Karpas-422 (cell line): ENCODE results near the gene GPD1. TPM values are rescaled to one million over a fixed set of nuclear protein-coding genes. Genes with fewer than 3 reads are reported as not detected.

Source experiments
- DNase-seq: peaks from one replicate; pipeline ENCODE4 v3.0.0-alpha.2; 2015
- H2AFZ ChIP-seq: fragments of 200-600 bp; sonication (generic); 2 replicates; pipeline ENCODE4 v1.6.1; 2014; ENCODE audit warnings: antibody characterized with exemption, low read length, mixed read lengths
- H3K27ac ChIP-seq: fragments of 200-600 bp; sonication (generic); 2 replicates; pipeline ENCODE4 v1.5.1; 2014; ENCODE audit warnings: mild to moderate bottlenecking, low read length, moderate library complexity
- H3K27me3 ChIP-seq: fragments of 200-600 bp; sonication (generic); 2 replicates; pipeline ENCODE4 v1.6.1; 2014; ENCODE audit warnings: low read length, mixed read lengths
- H3K36me3 ChIP-seq: fragments of 200-600 bp; sonication (generic); 2 replicates; pipeline ENCODE4 v1.6.1; 2014; ENCODE audit warnings: low read length, mixed read lengths; ENCODE audit not compliant: insufficient read depth
- H3K4me1 ChIP-seq: fragments of 200-600 bp; sonication (generic); 2 replicates; pipeline ENCODE4 v1.6.1; 2014; ENCODE audit warnings: mild to moderate bottlenecking, low read length, mixed read lengths
- H3K4me2 ChIP-seq: fragments of 200-600 bp; sonication (generic); 2 replicates; pipeline ENCODE4 v1.6.1; 2014; ENCODE audit warnings: low read length, low read depth, mild to moderate bottlenecking; ENCODE audit not compliant: poor library complexity, severe bottlenecking
- H3K4me3 ChIP-seq: fragments of 200-600 bp; sonication (generic); 2 replicates; pipeline ENCODE4 v1.5.1; 2014; ENCODE audit warnings: mild to moderate bottlenecking, antibody characterized with exemption, low read length, mixed read lengths
- H3K79me2 ChIP-seq: fragments of 200-600 bp; sonication (generic); 2 replicates; pipeline ENCODE4 v1.6.1; 2014; ENCODE audit warnings: mild to moderate bottlenecking, low read length, mixed read lengths
- H3K9ac ChIP-seq: fragments of 200-600 bp; sonication (generic); 2 replicates; pipeline ENCODE4 v1.6.0; 2014; ENCODE audit warnings: low read length
- H3K9me2 ChIP-seq: fragments of 200-600 bp; sonication (generic), shearing (Covaris generic); replicated peaks from 2 replicates; pipeline ENCODE4 v1.6.0; 2014; ENCODE audit warnings: mild to moderate bottlenecking, low read length, moderate library complexity; ENCODE audit not compliant: insufficient read depth
- H3K9me3 ChIP-seq: fragments of 300-700, 200-600 bp; sonication (generic); 2 replicates; pipeline ENCODE4 v1.6.1; 2014; ENCODE audit warnings: low read length, mixed read lengths
- H4K20me1 ChIP-seq: fragments of 200-600 bp; sonication (generic); 2 replicates; pipeline ENCODE4 v1.6.1; 2014; ENCODE audit warnings: mild to moderate bottlenecking, antibody characterized with exemption, low read length, low read depth; ENCODE audit not compliant: insufficient read depth
- total RNA-seq: library from RNA; depleted of rRNA; stranded (reverse); fragments of >200 nt; shearing (Covaris generic); gene quantifications from 2 replicates; pipeline ENCODE4 v1.2.3, GENCODE V29; 2014; ENCODE audit warnings: low replicate concordance

GPD1 gene
- total RNA-seq, 1 experiment from 2014 or later: 1.0 TPM

DNA sequence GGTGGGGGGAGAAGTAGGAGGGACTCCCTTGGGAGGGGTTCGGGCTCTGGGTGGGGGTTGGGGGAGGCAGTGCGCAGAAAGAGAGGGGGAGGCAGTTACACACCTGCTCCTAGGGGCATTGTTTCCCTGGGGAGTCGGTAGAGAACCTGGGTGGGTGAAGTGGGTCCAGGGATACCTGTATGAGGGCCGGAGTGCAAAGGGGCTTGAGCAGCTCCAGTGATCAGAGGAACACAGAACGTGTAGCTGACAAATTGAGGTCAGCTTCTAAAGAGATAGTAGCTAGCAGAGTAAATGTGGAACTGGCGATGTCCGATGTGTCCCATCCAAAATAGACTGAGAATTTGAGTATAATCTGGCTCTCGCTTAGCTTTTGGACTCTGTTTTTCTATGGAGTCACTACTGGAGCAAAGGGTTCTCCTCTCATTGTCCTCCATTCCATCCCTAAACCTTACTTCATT lies 18.2 kb upstream of the GPD1 start:
- H2AFZ ChIP-seq: no peak overlapping the region
- H3K9me3 ChIP-seq: no peaks in the 10 kb centered on the region
- H3K27me3 ChIP-seq: no peaks in the 10 kb centered on the region
- DNase-seq: no peak
- H3K79me2 ChIP-seq: peaks cover 46% of the 10 kb centered on the region
- H3K4me2 ChIP-seq: peak overlapping the region; percentile 79
- H3K9ac ChIP-seq: peak overlapping the region; percentile 79
- peak overlapping the region; percentile 80 for H3K4me3 ChIP-seq
- H3K4me1 ChIP-seq: peaks cover 48% of the 10 kb centered on the region
- H3K36me3 ChIP-seq: peaks cover 26% of the 10 kb centered on the region
- H3K9me2 ChIP-seq: no peaks in the 10 kb centered on the region
- peaks cover 5% of the 10 kb centered on the region; the same call in 1 of the 2 replicates for H4K20me1 ChIP-seq
- peak overlapping the region; percentile 91 for H3K27ac ChIP-seq

DNA sequence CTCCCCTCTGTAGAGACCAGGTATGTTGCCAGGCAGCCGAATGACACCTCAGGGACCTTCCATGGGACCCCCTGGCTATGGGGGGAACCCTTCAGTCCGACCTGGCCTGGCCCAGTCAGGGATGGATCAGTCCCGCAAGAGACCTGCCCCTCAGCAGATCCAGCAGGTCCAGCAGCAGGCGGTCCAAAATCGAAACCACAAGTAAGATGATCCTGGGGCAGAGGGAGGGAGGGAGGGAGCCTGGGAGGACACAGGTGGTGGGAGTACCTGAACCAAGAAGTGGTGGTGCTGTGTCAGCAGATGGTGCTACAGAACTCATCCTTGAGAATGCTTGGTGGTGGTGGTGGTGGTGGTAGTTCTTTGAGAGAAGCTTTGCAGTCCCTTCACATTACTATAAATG lies 17.7 kb upstream of the GPD1 start:
- Histone ChIP-seq H3K36me3 (peaks cover 26% of the 10 kb centered on the region), H3K4me3 (peak overlapping the region; percentile 80), H2AFZ (no peak overlapping the region), H3K79me2 (peaks cover 46% of the 10 kb centered on the region), H3K9me2 (no peaks in the 10 kb centered on the region), H3K4me1 (peaks cover 48% of the 10 kb centered on the region), H4K20me1 (peaks cover 5% of the 10 kb centered on the region; the same call in 1 of the 2 replicates), H3K4me2 (peak overlapping the region; percentile 79), H3K27me3 (no peaks in the 10 kb centered on the region), H3K9ac (peak overlapping the region; percentile 79), H3K27ac (peak overlapping the region; percentile 91), H3K9me3 (no peaks in the 10 kb centered on the region)
- peak; percentile 54 for DNase-seq

GRCh38 chr12:50087151-50087550 lies 16.7 kb upstream of the GPD1 start:
- DNase-seq: no peak
- no peaks in the 10 kb centered on the region for H3K27me3 ChIP-seq
- H3K4me2 ChIP-seq: peak overlapping the region; percentile 39
- no peak overlapping the region for H3K4me3 ChIP-seq
- H2AFZ ChIP-seq: no peak overlapping the region
- H3K79me2 ChIP-seq: peaks cover 46% of the 10 kb centered on the region
- peaks cover 30% of the 10 kb centered on the region for H3K36me3 ChIP-seq
- H3K9me3 ChIP-seq: no peaks in the 10 kb centered on the region
- H3K9ac ChIP-seq: 0 out of 2 replicates have a peak overlapping the region, but pooled peaks have one; percentile 16
- peaks cover 5% of the 10 kb centered on the region; the same call in 1 of the 2 replicates for H4K20me1 ChIP-seq
- H3K27ac ChIP-seq: peak overlapping the region; percentile 76; the same call in 1 of the 2 replicates
- H3K4me1 ChIP-seq: peaks cover 48% of the 10 kb centered on the region
- H3K9me2 ChIP-seq: no peaks in the 10 kb centered on the region

- Histone ChIP-seq H3K27ac (peak overlapping the region; percentile 76), H3K9me2 (no peaks in the 10 kb centered on the region), H3K4me3 (no peak overlapping the region), H2AFZ (no peak overlapping the region), H3K79me2 (peaks cover 46% of the 10 kb centered on the region), H3K9me3 (no peaks in the 10 kb centered on the region), H3K36me3 (peaks cover 35% of the 10 kb centered on the region), H3K4me1 (peaks cover 44% of the 10 kb centered on the region), H4K20me1 (peaks cover 5% of the 10 kb centered on the region; the same call in 1 of the 2 replicates), H3K4me2 (peak overlapping the region; percentile 39), H3K9ac (0 out of 2 replicates have a peak overlapping the region, but pooled peaks have one; percentile 16), H3K27me3 (no peaks in the 10 kb centered on the region)
- no peak for DNase-seq
These were observed 15.8 kb upstream of the GPD1 start for GRCh38 chr12:50087995-50088394.

- H4K20me1 ChIP-seq: peaks cover 5% of the 10 kb centered on the region; the same call in 1 of the 2 replicates
- H3K9me2 ChIP-seq: no peaks in the 10 kb centered on the region
- H3K27me3 ChIP-seq: no peaks in the 10 kb centered on the region
- no peaks in the 10 kb centered on the region for H3K9me3 ChIP-seq
- peaks cover 38% of the 10 kb centered on the region for H3K36me3 ChIP-seq
- no peak overlapping the region for H2AFZ ChIP-seq
- peaks cover 36% of the 10 kb centered on the region for H3K4me1 ChIP-seq
- H3K4me2 ChIP-seq: peak overlapping the region; percentile 39
- H3K4me3 ChIP-seq: no peak overlapping the region
- DNase-seq: peak; percentile 90
- peak overlapping the region; percentile 76 for H3K27ac ChIP-seq
- H3K9ac ChIP-seq: no peak overlapping the region
- peaks cover 39% of the 10 kb centered on the region for H3K79me2 ChIP-seq
These were observed 15.1 kb upstream of the GPD1 start for GRCh38 chr12:50088577-50089335.

GRCh38 chr12:50089730-50090129 lies 14.1 kb upstream of the GPD1 start:
- Histone ChIP-seq H3K36me3 (peaks cover 46% of the 10 kb centered on the region), H3K27me3 (no peaks in the 10 kb centered on the region)

DNA sequence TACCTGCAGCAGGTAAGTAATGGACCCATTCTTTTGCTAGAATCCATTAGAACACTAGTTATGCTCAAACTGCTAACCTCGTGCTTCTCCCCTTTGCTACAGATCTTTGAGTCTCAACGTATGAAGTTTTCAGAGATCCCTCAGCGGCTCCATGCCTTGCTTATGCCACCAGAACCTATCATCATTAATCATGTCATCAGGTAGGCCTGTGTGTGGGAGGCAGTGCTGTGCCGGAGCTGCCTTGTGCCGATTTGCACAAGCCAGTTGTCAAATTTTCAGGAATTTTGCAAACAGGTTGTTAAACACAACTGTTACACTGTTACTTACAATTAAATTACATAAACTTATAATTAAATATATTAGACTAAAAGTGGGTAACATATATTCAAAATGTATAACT lies 13.4 kb upstream of the GPD1 start:
- Histone ChIP-seq H3K79me2 (peaks cover 32% of the 10 kb centered on the region), H3K9ac (no peak overlapping the region), H3K9me3 (no peaks in the 10 kb centered on the region), H3K9me2 (no peaks in the 10 kb centered on the region), H3K4me2 (no peak overlapping the region), H3K4me1 (peaks cover 35% of the 10 kb centered on the region), H3K27me3 (no peaks in the 10 kb centered on the region), H3K4me3 (no peak overlapping the region), H3K27ac (no peak overlapping the region), H3K36me3 (peaks cover 50% of the 10 kb centered on the region), H2AFZ (no peak overlapping the region), H4K20me1 (peaks cover 5% of the 10 kb centered on the region; the same call in 1 of the 2 replicates)
- no peak for DNase-seq

More at GRCh38 chr12:50089730-50090129, 14.1 kb upstream of the GPD1 start:
- Histone ChIP-seq H3K9ac (no peak overlapping the region), H3K9me3 (no peaks in the 10 kb centered on the region), H3K4me2 (no peak overlapping the region), H3K27ac (no peak overlapping the region), H3K79me2 (peaks cover 33% of the 10 kb centered on the region), H3K9me2 (no peaks in the 10 kb centered on the region), H2AFZ (no peak overlapping the region), H3K4me3 (no peak overlapping the region), H3K4me1 (peaks cover 35% of the 10 kb centered on the region), H4K20me1 (peaks cover 5% of the 10 kb centered on the region; the same call in 1 of the 2 replicates)
- DNase-seq: no peak

- DNase-seq: no peak
- Histone ChIP-seq H3K4me1 (peaks cover 23% of the 10 kb centered on the region), H3K27me3 (no peaks in the 10 kb centered on the region), H3K79me2 (no peaks in the 10 kb centered on the region), H3K4me3 (no peak overlapping the region), H3K9me3 (no peaks in the 10 kb centered on the region), H3K9me2 (no peaks in the 10 kb centered on the region), H2AFZ (no peak overlapping the region), H3K36me3 (peaks cover 41% of the 10 kb centered on the region; the same call in 1 of the 2 replicates), H4K20me1 (no peaks in the 10 kb centered on the region), H3K9ac (no peak overlapping the region), H3K4me2 (no peak overlapping the region), H3K27ac (no peak overlapping the region)
These were observed 5.9 kb upstream of the GPD1 start for GRCh38 chr12:50097952-50098351.
